Naive thymus-derived CD4-positive, alpha-beta T cell (primary cell): Measurements from ENCODE around the gene STAC3. TPM values are rescaled to one million over a fixed set of nuclear protein-coding genes. Genes with fewer than 3 reads are reported as not detected.

ENCODE experiments used
- ATAC-seq: fragments of 150-1000 bp; cut with Tn5 transposase; 2 replicates; pipeline ENCODE4 v1.10.0; 2021; ENCODE audit warnings: mild to moderate bottlenecking, moderate library complexity
- CTCF ChIA-PET: fragments of 350-600 bp; sonication (Branson Sonifier 250); formaldehyde crosslinking; loops from one replicate; lab custom pipeline; 2021; ENCODE audit warnings: antibody characterized with exemption; lab: Charles Lee
- POLR2A ChIA-PET: fragments of 350-600 bp; sonication (Branson Sonifier 250); formaldehyde crosslinking; loops from one replicate; lab custom pipeline; 2021; ENCODE audit warnings: antibody characterized with exemption, inconsistent platforms; lab: Charles Lee
- DNase-seq, 9 donors: peaks; one replicate each; pipeline versions ENCODE4 v3.0.0 to v3.0.0-alpha.2; 2020 to 2022; ENCODE audit warnings: mixed read lengths in 1 of 9
- H3K27ac ChIP-seq: one replicate; pipeline ENCODE4 v1.7.0; 2013; ENCODE audit warnings: mild to moderate bottlenecking, low read depth, low read length, moderate library complexity
- H3K27me3 ChIP-seq, 2 donors: one replicate each; pipeline ENCODE4 v1.7.0; 2013; ENCODE audit warnings: low read length in 2 of 2, mild to moderate bottlenecking in 2 of 2, moderate library complexity in 2 of 2; ENCODE audit not compliant: control insufficient read depth in 2 of 2, insufficient read depth in 2 of 2
- H3K36me3 ChIP-seq, 3 experiments: 1 replicate in 2 of 3; 2 replicates in 1 of 3; pipeline ENCODE4 v1.7.0; 2013; ENCODE audit warnings: low read length in 3 of 3, mild to moderate bottlenecking in 3 of 3, moderate library complexity in 1 of 3; ENCODE audit not compliant: insufficient read depth in 3 of 3, control insufficient read depth in 2 of 3
- H3K4me1 ChIP-seq, 2 donors: one replicate each; pipeline ENCODE4 v1.7.0; 2013; ENCODE audit warnings: low read length in 2 of 2, mild to moderate bottlenecking in 2 of 2, moderate library complexity in 1 of 2; ENCODE audit not compliant: control insufficient read depth in 2 of 2, insufficient read depth in 2 of 2
- H3K4me3 ChIP-seq: 2 replicates; pipeline ENCODE4 v1.7.0; 2013; ENCODE audit warnings: mild to moderate bottlenecking, low read length
- H3K9me3 ChIP-seq, 3 experiments: 1 replicate in 2 of 3; 2 replicates in 1 of 3; pipeline ENCODE4 v1.7.0; 2013; ENCODE audit warnings: low read length in 3 of 3; ENCODE audit not compliant: control insufficient read depth in 2 of 3
- H3K27ac Mint-ChIP-seq, 9 donors: one replicate each; pipeline ENCODE4 v1.8.0; 2020 to 2022; ENCODE audit warnings: mixed read lengths in 9 of 9, mild to moderate bottlenecking in 8 of 9, moderate library complexity in 5 of 9, inconsistent platforms in 2 of 9
- H3K27me3 Mint-ChIP-seq, 5 donors: one replicate each; pipeline ENCODE4 v1.8.0; 2021 to 2022; ENCODE audit warnings: mixed read lengths in 5 of 5, mild to moderate bottlenecking in 1 of 5
- H3K36me3 Mint-ChIP-seq, 5 donors: one replicate each; pipeline ENCODE4 v1.8.0; 2020 to 2022; ENCODE audit warnings: mixed read lengths in 5 of 5, mild to moderate bottlenecking in 3 of 5, inconsistent platforms in 1 of 5
- H3K4me1 Mint-ChIP-seq, 7 donors: one replicate each; pipeline ENCODE4 v1.8.0; 2020 to 2022; ENCODE audit warnings: mixed read lengths in 7 of 7, mild to moderate bottlenecking in 3 of 7, inconsistent platforms in 1 of 7
- H3K4me3 Mint-ChIP-seq, 10 donors: one replicate each; pipeline ENCODE4 v1.8.0; 2020 to 2022; ENCODE audit warnings: mild to moderate bottlenecking in 10 of 10, mixed read lengths in 10 of 10, moderate library complexity in 6 of 10, inconsistent platforms in 2 of 10
- H3K9me3 Mint-ChIP-seq, 11 donors: one replicate each; pipeline ENCODE4 v1.8.0; 2020 to 2022; ENCODE audit warnings: mixed read lengths in 11 of 11, mild to moderate bottlenecking in 4 of 11, inconsistent platforms in 1 of 11, moderate library complexity in 1 of 11
- intact Hi-C, 2 donors: fragments of 100-400 bp; cut with micrococcal nuclease; formaldehyde crosslinking; loops; one replicate each; pipeline ENCODE4 v1.15.1; 2023
- polyA plus RNA-seq, 2 donors: library from polyadenylated mRNA; unstranded; fragments of 300-500 nt; fragmentation: Illumina TruSeq; gene quantifications; one replicate each; pipeline ENCODE4 v1.2.3, GENCODE V29; 2021
- total RNA-seq, 6 experiments: library from RNA in 5 of 6; stranded (reverse) in 5 of 6; gene quantifications; 1 replicate in 5 of 6; 2 replicates in 1 of 6; pipeline ENCODE4 v1.2.3 and lab custom pipeline; 2021 to 2026

STAC3 gene
- total and polyA plus RNA-seq, 7 experiments from 2014 or later = 2.5 to 7.3 (median 5.6) TPM; not detected in 2

DNA sequence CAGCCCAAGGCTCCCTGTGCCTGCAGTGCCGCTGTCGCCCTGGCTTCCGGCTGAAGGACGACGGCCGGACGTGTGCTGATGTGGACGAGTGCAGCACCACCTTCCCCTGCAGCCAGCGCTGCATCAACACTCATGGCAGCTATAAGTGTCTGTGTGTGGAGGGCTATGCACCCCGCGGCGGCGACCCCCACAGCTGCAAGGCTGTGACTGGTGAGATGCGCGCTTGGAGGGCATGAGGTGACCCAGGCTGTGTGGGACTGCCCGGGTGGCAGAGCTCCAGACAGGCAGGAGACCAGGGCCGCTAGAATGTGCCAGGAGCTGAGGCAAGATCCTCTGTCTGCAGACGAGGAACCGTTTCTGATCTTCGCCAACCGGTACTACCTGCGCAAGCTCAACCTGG, 54.0 kb downstream of the STAC3 start:
- H3K4me3 Mint-ChIP-seq = no peak overlapping the region
- H3K36me3 Mint-ChIP-seq = peaks cover 0 to 9% (median under 1%) of the 10 kb centered on the region in 5 donors
- Histone ChIP-seq H3K27ac (no peak overlapping the region), H3K9me3 (no peaks in the 10 kb centered on the region), H3K27me3 (no peaks in the 10 kb centered on the region), H3K36me3 (peaks cover 0 to 14% (median 0%) of the 10 kb centered on the region in 3 experiments), H3K4me3 (no peak overlapping the region), H3K4me1 (no peaks in the 10 kb centered on the region)
- H3K9me3 Mint-ChIP-seq = no peaks in the 10 kb centered on the region
- ChIA-PET POLR2A (no interaction called here), CTCF (no interaction called here)
- DNase-seq (no peak), ATAC-seq (no peak)
- H3K27ac Mint-ChIP-seq = no peak overlapping the region
- intact Hi-C loops = no loop called here
- peaks cover 0 to 3% (median 0%) of the 10 kb centered on the region in 5 donors for H3K27me3 Mint-ChIP-seq
- no peaks in the 10 kb centered on the region for H3K4me1 Mint-ChIP-seq

DNA sequence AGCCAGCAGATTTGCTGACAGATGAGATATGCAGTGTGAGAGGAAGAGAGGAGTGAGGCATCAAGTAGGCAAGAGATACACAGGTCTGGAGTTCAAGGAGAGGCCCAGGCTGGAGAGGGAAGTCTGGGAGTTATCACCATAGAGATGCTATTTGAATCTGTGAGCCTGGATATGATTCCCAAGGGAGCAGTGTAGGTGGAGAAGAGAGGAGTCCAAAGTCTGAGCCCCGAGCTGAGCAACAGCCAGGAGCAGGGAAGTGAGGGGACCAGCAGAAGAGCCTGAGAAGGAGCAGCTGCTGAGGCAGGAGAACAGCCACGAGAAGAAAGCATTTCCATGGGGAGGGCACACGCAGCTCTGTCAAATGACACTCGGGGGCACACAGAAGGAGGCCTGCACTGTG, 54.5 kb downstream of the STAC3 start:
- intact Hi-C loops = no loop called here
- no peak overlapping the region for H3K4me3 ChIP-seq
- no peaks in the 10 kb centered on the region for H3K4me1 ChIP-seq
- CTCF ChIA-PET = no interaction called here
- H3K36me3 Mint-ChIP-seq = peaks cover 0 to 14% (median 4%) of the 10 kb centered on the region in 5 donors
- peaks cover 0 to 14% (median 0%) of the 10 kb centered on the region in 3 experiments for H3K36me3 ChIP-seq
- no peaks in the 10 kb centered on the region for H3K4me1 Mint-ChIP-seq
- H3K27ac Mint-ChIP-seq = peak overlapping the region in 1 of 9 donors; percentile 71
- H3K27ac ChIP-seq = no peak overlapping the region
- H3K27me3 ChIP-seq = no peaks in the 10 kb centered on the region
- H3K4me3 Mint-ChIP-seq = no peak overlapping the region
- peaks cover 0 to 1% (median 0%) of the 10 kb centered on the region in 11 donors for H3K9me3 Mint-ChIP-seq
- POLR2A ChIA-PET = no interaction called here
- ATAC-seq = no peak
- DNase-seq = no peak
- H3K27me3 Mint-ChIP-seq = peaks cover 0 to 3% (median 0%) of the 10 kb centered on the region in 5 donors
- H3K9me3 ChIP-seq = no peaks in the 10 kb centered on the region

- Mint-ChIP-seq H3K9me3 (peaks cover 0 to 1% (median 0%) of the 10 kb centered on the region in 11 donors), H3K4me1 (no peaks in the 10 kb centered on the region), H3K27me3 (peaks cover 0 to 3% (median 0%) of the 10 kb centered on the region in 5 donors), H3K36me3 (peaks cover 0 to 14% (median 4%) of the 10 kb centered on the region in 5 donors), H3K27ac (no peak overlapping the region), H3K4me3 (no peak overlapping the region)
- Histone ChIP-seq H3K27me3 (no peaks in the 10 kb centered on the region), H3K4me1 (no peaks in the 10 kb centered on the region), H3K4me3 (no peak overlapping the region), H3K9me3 (no peaks in the 10 kb centered on the region), H3K36me3 (peaks cover 0 to 14% (median 0%) of the 10 kb centered on the region in 3 experiments), H3K27ac (no peak overlapping the region)
- ChIA-PET POLR2A (no interaction called here), CTCF (no interaction called here)
- intact Hi-C loops = no loop called here
- DNase-seq (no peak), ATAC-seq (no peak)
Observed at GRCh38 chr12:57195611-57196371, 55.2 kb downstream of the STAC3 start.

- DNase-seq (no peak), ATAC-seq (no peak)
- Histone ChIP-seq H3K27ac (no peak overlapping the region), H3K4me3 (no peak overlapping the region), H3K36me3 (peaks cover 0 to 14% (median 0%) of the 10 kb centered on the region in 3 experiments), H3K9me3 (no peaks in the 10 kb centered on the region), H3K27me3 (no peaks in the 10 kb centered on the region), H3K4me1 (no peaks in the 10 kb centered on the region)
- CTCF ChIA-PET = no interaction called here
- Mint-ChIP-seq H3K4me1 (no peaks in the 10 kb centered on the region), H3K27me3 (peaks cover 0 to 3% (median 0%) of the 10 kb centered on the region in 5 donors), H3K4me3 (no peak overlapping the region), H3K27ac (no peak overlapping the region), H3K9me3 (peaks cover 0 to 1% (median 0%) of the 10 kb centered on the region in 11 donors), H3K36me3 (peaks cover 0 to 14% (median 4%) of the 10 kb centered on the region in 5 donors)
- POLR2A ChIA-PET = no interaction called here
- intact Hi-C loops = no loop called here
Observed at GRCh38 chr12:57195186-57195585, 55.8 kb downstream of the STAC3 start.

DNA sequence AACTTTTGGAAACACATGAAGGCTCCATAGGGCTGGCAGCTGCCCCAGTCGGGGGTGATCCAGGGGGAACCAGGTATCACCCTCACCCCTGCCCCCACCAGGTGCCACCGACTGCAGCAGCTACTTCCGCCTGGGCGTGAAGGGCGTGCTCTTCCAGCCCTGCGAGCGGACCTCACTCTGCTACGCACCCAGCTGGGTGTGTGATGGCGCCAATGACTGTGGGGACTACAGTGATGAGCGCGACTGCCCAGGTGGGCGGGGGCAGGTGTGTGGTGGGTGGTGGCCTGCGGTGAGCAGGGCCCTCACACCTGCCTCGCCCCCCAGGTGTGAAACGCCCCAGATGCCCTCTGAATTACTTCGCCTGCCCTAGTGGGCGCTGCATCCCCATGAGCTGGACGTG, 56.7 kb downstream of the STAC3 start:
- POLR2A ChIA-PET = interaction anchor here (0.7 kb wide), 1 partner anchor 206 kb away, joined by 3 read pairs; no protein-coding TSS in a partner anchor
- ATAC-seq = no peak
- H3K27me3 ChIP-seq = no peaks in the 10 kb centered on the region
- intact Hi-C loops = no loop called here
- H3K9me3 ChIP-seq = no peaks in the 10 kb centered on the region
- no peak overlapping the region for H3K4me3 Mint-ChIP-seq
- DNase-seq = no peak
- H3K9me3 Mint-ChIP-seq = peaks cover 0 to 1% (median 0%) of the 10 kb centered on the region in 11 donors
- peaks cover 0 to 14% (median 4%) of the 10 kb centered on the region in 5 donors for H3K36me3 Mint-ChIP-seq
- CTCF ChIA-PET = no interaction called here
- H3K27ac ChIP-seq = no peak overlapping the region
- H3K4me1 Mint-ChIP-seq = no peaks in the 10 kb centered on the region
- H3K36me3 ChIP-seq = peaks cover 0 to 14% (median 0%) of the 10 kb centered on the region in 3 experiments
- H3K4me3 ChIP-seq = no peak overlapping the region
- H3K4me1 ChIP-seq = no peaks in the 10 kb centered on the region
- no peak overlapping the region for H3K27ac Mint-ChIP-seq
- peaks cover 0 to 3% (median 0%) of the 10 kb centered on the region in 5 donors for H3K27me3 Mint-ChIP-seq

- H3K9me3 ChIP-seq = no peaks in the 10 kb centered on the region
- ChIA-PET CTCF (no interaction called here), POLR2A (interaction anchor here (0.7 kb wide), 1 partner anchor 206 kb away, joined by 3 read pairs; no protein-coding TSS in a partner anchor)
- Mint-ChIP-seq H3K27ac (no peak overlapping the region), H3K36me3 (peaks cover 0 to 14% (median 4%) of the 10 kb centered on the region in 5 donors), H3K27me3 (peaks cover 0 to 3% (median 0%) of the 10 kb centered on the region in 5 donors), H3K4me3 (no peak overlapping the region), H3K4me1 (no peaks in the 10 kb centered on the region), H3K9me3 (peaks cover 0 to 1% (median 0%) of the 10 kb centered on the region in 11 donors)
- no peaks in the 10 kb centered on the region for H3K4me1 ChIP-seq
- H3K4me3 ChIP-seq = no peak overlapping the region
- H3K36me3 ChIP-seq = peaks cover 0 to 14% (median 0%) of the 10 kb centered on the region in 3 experiments
- ATAC-seq (no peak), DNase-seq (no peak)
- H3K27me3 ChIP-seq = no peaks in the 10 kb centered on the region
- no peak overlapping the region for H3K27ac ChIP-seq
- intact Hi-C loops = no loop called here
Observed at GRCh38 chr12:57193706-57194245, 57.2 kb downstream of the STAC3 start.
